HG02798 (cell line): ENCODE data around the gene MVB12B.

Experiments used
- ATAC-seq: cut with Tn5 transposase; IDR thresholded peaks from one replicate; pipeline ENCODE4 v1.9.1; 2021; ENCODE audit warnings: mild to moderate bottlenecking; ENCODE audit not compliant: unreplicated experiment, poor library complexity

The MVB12B gene

GRCh38 chr9:126302730-126303129 lies 23.9 kb upstream of the MVB12B start:
- ATAC-seq: no peak

DNA sequence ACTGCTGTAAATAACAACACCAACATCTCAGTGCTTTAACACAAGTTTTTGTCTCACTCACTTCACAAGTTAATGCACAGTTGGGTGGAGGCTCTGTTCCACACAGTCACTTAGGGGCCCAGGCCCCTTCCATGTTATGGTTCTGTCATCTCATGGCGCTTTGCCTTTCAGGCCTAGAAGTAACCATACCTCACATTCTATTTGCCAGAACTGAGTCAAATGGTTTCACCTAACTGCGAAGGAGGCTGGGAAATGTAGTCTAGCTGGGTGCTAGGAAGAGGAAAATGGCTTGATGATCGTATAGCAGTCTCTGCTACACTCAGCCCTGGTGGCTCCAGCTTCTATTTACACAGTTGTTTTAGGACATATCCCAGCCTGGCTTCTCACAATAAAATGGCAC lies 23.1 kb upstream of the MVB12B start:
- ATAC-seq: no peak

DNA sequence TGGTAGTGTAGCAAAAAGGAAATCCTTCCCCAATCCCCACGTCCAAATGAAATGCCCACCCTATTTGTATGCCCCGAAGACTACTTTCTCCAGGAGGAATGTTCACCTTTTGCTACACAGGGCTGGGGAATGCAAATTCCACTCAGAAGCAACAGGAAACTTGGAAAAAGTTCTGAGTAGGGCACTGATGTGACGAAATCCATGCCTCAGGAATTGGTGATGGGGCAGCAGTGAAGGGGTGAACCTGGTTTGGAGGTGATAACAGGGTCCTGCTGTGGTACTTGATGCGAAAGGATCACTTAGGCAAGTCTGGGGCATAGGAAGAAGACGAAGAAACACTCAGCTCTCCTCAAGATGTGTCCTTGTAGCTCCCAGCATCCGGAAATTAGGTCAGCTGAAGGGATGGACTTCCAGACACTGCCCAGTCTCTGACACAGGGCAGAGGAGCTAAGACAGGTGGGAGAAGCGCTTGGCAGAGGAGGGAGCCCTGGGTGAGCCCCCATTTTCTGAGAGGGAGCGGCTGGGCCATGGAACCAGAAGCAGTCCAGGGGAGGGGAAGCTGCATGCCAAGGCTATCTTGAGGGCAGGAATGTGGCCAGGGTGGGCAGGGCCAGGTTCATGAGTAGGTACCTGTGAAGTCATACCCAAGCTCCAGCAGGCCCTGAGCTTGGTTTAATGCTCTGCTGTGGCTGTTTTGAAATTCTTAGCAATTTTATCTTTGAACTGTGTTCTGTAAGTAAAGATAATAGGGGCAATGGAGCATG lies 22.2 kb upstream of the MVB12B start:
- ATAC-seq: no peak

- no peak for ATAC-seq
Observed at GRCh38 chr9:126304971-126305320, 21.7 kb upstream of the MVB12B start.

GRCh38 chr9:126306071-126306647 lies 20.5 kb upstream of the MVB12B start:
- ATAC-seq: no peak

DNA sequence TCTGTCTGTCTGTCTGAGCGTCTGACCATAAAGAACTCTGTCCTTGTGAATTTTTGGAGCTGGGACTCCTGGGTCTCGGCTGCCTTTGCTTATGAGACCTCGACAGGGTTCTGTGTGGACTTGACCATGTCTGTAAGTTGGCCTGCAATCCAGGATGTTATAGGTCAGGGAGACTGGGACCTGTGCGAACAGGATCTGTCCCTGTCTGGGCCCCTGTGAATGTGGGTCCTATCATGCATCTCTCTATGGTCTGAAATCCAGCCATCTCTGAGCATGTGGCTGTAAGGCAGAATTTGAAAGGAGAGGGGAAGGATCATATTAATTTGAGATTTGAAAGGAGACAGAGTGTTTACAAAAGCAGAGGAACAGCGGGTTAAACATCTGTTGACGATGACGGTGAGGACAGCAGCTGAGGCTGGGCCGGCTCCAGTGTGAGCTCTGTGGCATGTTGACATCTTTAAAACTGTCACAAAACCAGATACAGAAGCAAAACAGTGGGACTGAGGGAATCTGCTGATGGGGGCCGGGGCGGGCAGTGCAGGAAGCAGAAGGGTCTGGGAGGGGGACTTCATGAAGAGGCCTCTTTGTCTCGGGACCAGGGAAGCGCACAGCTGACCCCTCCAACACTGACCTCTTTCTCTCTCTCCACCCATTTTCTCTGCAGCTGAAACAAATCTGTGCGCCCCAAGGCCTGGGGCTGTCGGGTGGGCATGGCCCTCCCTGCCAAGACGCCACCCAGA lies 19.1 kb upstream of the MVB12B start:
- ATAC-seq: no peak

DNA sequence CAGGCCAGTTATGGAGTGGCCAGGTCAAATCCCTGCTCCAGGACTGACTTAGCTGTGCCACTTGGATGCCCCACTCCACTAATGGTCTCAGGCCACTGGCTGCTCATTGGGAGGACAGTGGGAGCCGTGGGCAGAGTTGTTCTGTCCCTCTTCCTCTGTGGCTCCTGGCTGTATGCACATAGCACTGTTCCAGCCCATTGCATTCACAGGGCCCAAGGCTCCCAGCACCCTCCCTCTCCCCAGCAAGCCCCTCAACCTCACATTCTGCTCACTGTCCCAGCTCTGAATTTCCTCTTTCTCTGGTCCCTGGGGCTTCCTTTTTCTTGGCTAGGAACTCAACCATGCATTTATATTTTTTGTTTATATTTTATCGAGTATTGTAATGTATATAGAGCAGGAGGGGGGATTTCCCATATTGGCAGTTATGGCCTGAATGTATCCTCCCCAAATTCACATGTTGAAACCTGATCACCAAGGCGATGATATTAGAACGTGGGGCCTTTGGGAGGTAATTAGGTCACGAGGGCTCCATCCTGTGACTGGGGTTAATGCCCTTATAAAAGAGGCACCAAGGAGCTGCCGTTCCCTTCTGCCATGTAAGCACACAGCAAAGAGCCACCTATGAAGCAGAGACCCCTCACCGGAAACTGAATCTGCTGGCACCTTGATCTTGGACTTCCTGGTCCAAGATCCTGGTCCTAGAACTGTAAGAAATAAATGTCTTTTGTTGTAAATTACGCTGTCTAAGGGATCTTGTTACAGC lies 17.0 kb upstream of the MVB12B start:
- no peak for ATAC-seq

- no peak for ATAC-seq
Observed at GRCh38 chr9:126312584-126313551, 13.8 kb upstream of the MVB12B start.

DNA sequence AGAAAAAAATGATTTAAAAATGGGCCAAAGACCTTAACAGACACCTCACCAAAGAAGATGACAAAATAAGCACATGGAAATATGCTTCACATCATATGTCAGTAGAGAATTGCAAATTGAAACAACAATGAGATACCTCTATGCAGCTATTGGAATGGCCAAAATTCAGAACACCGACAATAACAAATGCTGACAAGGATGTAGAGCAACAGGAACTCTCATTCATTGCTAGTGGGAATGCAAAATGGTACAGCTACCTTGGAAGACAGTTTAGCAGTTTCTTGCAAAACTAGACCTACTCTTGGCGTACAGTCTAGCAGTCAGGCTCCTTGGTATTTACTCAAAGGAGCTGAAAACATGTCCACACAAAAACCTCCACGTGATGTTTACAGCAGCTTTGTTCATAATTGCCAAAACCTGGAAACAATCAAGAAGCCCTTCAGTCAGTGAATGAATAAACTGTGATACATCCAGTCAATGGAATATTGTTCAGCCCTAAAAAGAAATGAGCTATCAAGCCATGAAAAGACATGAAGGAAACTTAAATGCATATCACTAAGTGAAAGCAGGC lies 10.5 kb upstream of the MVB12B start:
- no peak for ATAC-seq

DNA sequence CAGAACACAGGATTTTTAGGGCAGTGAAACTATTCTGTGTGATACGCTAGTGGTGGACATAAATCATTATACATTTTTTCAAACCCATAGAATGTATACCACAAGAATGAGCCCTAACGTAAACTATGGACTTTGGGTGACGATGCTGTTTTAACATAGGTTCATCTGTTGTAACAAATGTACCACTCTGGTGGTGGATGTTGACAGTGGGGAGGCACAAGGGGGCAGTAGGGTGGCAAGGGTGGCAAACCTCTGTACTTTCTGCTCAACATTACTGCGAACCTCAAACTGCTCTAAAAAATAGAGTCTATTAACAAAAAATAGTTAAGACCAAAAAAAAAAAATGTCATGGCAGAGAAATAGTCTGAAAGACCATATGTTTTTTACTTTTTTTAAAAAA lies 9.1 kb upstream of the MVB12B start:
- ATAC-seq: no peak

DNA sequence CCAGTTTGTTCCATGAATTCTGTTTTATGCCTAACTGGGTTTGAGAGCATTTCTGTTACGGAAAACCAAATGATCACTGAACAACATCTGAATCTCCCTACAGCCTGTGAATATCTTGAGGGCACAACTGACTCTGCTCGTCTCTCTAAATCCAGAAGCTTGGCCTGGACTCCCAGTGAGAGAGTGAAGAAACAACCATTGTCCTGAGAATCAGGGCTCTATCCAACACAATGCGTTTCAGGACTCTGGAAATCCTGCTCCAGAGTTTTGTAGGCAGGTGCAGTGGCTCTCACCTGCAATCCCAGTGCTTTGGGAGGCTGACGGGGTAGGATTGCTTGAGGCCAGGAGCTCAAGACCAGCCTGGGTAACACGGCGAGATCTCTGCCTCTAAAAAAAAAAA lies 7.8 kb upstream of the MVB12B start:
- no peak for ATAC-seq

- ATAC-seq: no peak
Observed at GRCh38 chr9:126319671-126320070, 7.0 kb upstream of the MVB12B start.

GRCh38 chr9:126320158-126320922 lies 6.3 kb upstream of the MVB12B start:
- ATAC-seq: no peak

GRCh38 chr9:126321742-126322141 lies 4.9 kb upstream of the MVB12B start:
- no peak for ATAC-seq

- ATAC-seq: no peak
Observed at GRCh38 chr9:126325821-126326220, 808 bp upstream of the MVB12B start.

- ATAC-seq: no peak
Observed at GRCh38 chr9:126327006-126327713, 531 bp downstream of the MVB12B start.

- ATAC-seq: no peak
Observed at GRCh38 chr9:126327714-126328185, 1.1 kb downstream of the MVB12B start.

GRCh38 chr9:126328407-126328806 lies 1.8 kb downstream of the MVB12B start:
- ATAC-seq: no peak
